Spleen (tissue), 7 donors: ENCODE results near the gene USP10.

Experiments used
- POLR2A ChIP-seq, 3 donors: fragments of 450-650 bp; IDR thresholded peaks; one replicate each; pipeline ENCODE4 v1.5.1; 2017; ENCODE audit warnings: antibody characterized with exemption in 3 of 3, mild to moderate bottlenecking in 1 of 3
- TF ChIP-seq, protein P1 (sequence below), 11 experiments: fragments of 200-600 bp in 7 of 11; fragments of 450-650 bp in 4 of 11; sonication (generic) in 4 of 11; IDR thresholded peaks in 8 of 11; conservative IDR thresholded peaks in 3 of 11; 1 replicate in 7 of 11; 2 replicates in 4 of 11; pipeline versions ENCODE4 v1.4.0 to v1.8.0; 2016 to 2021; ENCODE audit warnings: antibody characterized with exemption in 11 of 11, inconsistent platforms in 4 of 11, mild to moderate bottlenecking in 1 of 11
- donor health status: DM: no; HTN: no; CAD: no; lungs with moderate emphysema.
- donor health status: DM: no; HTN: no; CAD: no.
- donor health status: DM: no; HTN: no; CAD: no.

- TF ChIP-seq, protein P1, sequence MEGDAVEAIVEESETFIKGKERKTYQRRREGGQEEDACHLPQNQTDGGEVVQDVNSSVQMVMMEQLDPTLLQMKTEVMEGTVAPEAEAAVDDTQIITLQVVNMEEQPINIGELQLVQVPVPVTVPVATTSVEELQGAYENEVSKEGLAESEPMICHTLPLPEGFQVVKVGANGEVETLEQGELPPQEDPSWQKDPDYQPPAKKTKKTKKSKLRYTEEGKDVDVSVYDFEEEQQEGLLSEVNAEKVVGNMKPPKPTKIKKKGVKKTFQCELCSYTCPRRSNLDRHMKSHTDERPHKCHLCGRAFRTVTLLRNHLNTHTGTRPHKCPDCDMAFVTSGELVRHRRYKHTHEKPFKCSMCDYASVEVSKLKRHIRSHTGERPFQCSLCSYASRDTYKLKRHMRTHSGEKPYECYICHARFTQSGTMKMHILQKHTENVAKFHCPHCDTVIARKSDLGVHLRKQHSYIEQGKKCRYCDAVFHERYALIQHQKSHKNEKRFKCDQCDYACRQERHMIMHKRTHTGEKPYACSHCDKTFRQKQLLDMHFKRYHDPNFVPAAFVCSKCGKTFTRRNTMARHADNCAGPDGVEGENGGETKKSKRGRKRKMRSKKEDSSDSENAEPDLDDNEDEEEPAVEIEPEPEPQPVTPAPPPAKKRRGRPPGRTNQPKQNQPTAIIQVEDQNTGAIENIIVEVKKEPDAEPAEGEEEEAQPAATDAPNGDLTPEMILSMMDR (IDR thresholded peaks at IDR 0.05 in 8 of 11, conservative IDR thresholded peaks at IDR 0.05 in 3 of 11) = no peak
- no peak for TF ChIP-seq POLR2A (IDR thresholded peaks at IDR 0.05)
Measured at GRCh38 chr16:84810518-84811273, 110.9 kb downstream of the USP10 start.
